Activated T-cell treated with anti-CD3 and anti-CD28 coated beads, Interleukin-2, amount 50 U/mL, for 72 hours (primary cell): ENCODE results near the gene PRSS1. TPM values are rescaled to one million over a fixed set of nuclear protein-coding genes. Genes with fewer than 3 reads are reported as not detected.
"Not testable (repeated sequence)": the region's sequence is repeated elsewhere in the genome, so short reads cannot be mapped to it uniquely, and the experiment has no call there.

Source experiments
- ATAC-seq, 2 donors: fragments of 150-1000 bp; cut with Tn5 transposase; replicated peaks in 1 of 2; 2 replicates each; pipeline ENCODE4 v1.10.0; 2021; ENCODE audit warnings: moderate library complexity in 2 of 2, mild to moderate bottlenecking in 1 of 2
- DNase-seq, 2 donors: peaks; one replicate each; pipeline ENCODE4 v3.0.0; 2021 to 2022; ENCODE audit warnings: mixed read lengths in 1 of 2
- H3K27ac Mint-ChIP-seq: one replicate; pipeline ENCODE4 v1.8.0; 2022; ENCODE audit warnings: mild to moderate bottlenecking, moderate library complexity, mixed read lengths
- H3K27me3 Mint-ChIP-seq: one replicate; pipeline ENCODE4 v1.8.0; 2022; ENCODE audit warnings: low read depth, mixed read lengths
- H3K36me3 Mint-ChIP-seq, 2 donors: one replicate each; pipeline ENCODE4 v1.8.0; 2022; ENCODE audit warnings: mixed read lengths in 2 of 2, mild to moderate bottlenecking in 1 of 2; ENCODE audit not compliant: insufficient read depth in 2 of 2
- H3K4me1 Mint-ChIP-seq: one replicate; pipeline ENCODE4 v1.8.0; 2022; ENCODE audit warnings: low read depth, mixed read lengths
- H3K4me3 Mint-ChIP-seq, 2 donors: one replicate each; pipeline ENCODE4 v1.8.0; 2022; ENCODE audit warnings: mild to moderate bottlenecking in 2 of 2, mixed read lengths in 2 of 2, moderate library complexity in 2 of 2
- H3K9me3 Mint-ChIP-seq, 2 donors: one replicate each; pipeline ENCODE4 v1.8.0; 2022; ENCODE audit warnings: mixed read lengths in 2 of 2
- total RNA-seq, 2 donors: library from RNA; stranded (reverse); gene quantifications; one replicate each; pipeline ENCODE4 v1.2.3, GENCODE V29; 2022

The PRSS1 gene
- total RNA-seq, 2 donors from 2014 or later, result not detected

DNA sequence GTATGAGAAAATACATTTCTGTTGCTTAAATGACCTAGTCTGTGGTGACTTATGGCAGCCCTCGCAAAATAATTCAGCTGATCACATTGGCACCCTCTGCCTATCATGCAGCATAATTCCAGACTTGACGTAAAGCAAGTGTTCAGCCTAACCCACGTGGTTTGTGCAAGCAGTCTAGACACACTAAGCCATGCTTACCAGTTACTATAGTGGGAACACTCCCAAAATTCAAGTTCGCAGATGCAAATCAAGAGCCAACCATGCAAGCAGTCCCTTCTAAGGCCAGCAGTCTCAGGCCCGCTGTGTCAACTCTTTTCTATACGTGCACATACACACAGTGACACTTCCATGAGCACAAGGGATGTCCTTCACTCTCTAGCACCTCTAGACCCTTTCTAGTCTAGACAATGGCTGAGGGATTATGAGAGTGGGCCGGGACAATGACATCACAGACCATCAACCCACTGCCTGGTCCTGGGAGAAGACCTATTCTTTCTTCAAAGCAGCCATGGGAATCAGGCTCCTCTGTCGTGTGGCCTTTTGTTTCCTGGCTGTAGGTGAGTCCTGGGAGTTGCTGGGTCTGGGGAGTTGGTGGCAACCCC, 29.0 kb upstream of the PRSS1 start:
- ATAC-seq (peak; percentile 39 to 62), DNase-seq (no peak)
- Mint-ChIP-seq H3K27me3 (no peaks in the 10 kb centered on the region), H3K9me3 (no peaks in the 10 kb centered on the region), H3K27ac (no peak overlapping the region), H3K4me3 (peak overlapping the region; percentile 67 to 84), H3K36me3 (no peaks in the 10 kb centered on the region), H3K4me1 (peaks cover 26% of the 10 kb centered on the region)

DNA sequence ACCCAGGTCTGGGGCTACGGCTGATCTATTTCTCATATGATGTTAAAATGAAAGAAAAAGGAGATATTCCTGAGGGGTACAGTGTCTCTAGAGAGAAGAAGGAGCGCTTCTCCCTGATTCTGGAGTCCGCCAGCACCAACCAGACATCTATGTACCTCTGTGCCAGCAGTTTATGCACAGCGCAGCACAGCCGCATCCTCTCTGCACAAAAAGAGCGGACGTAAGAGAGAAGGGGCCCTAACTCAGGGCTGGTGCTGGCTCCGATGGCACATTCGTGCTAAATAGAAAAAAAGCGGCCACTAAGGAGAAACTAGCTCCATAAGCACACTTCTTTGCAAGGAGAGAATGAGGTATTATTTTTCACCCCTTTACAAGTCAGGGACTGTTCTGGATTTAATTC, 28.3 kb upstream of the PRSS1 start:
- no peak for DNase-seq
- Mint-ChIP-seq H3K9me3 (no peaks in the 10 kb centered on the region), H3K4me3 (peak overlapping the region; percentile 67 to 84), H3K27me3 (no peaks in the 10 kb centered on the region), H3K4me1 (peaks cover 25% of the 10 kb centered on the region), H3K36me3 (no peaks in the 10 kb centered on the region), H3K27ac (peak overlapping the region; percentile 48)
- ATAC-seq, result no peak

DNA sequence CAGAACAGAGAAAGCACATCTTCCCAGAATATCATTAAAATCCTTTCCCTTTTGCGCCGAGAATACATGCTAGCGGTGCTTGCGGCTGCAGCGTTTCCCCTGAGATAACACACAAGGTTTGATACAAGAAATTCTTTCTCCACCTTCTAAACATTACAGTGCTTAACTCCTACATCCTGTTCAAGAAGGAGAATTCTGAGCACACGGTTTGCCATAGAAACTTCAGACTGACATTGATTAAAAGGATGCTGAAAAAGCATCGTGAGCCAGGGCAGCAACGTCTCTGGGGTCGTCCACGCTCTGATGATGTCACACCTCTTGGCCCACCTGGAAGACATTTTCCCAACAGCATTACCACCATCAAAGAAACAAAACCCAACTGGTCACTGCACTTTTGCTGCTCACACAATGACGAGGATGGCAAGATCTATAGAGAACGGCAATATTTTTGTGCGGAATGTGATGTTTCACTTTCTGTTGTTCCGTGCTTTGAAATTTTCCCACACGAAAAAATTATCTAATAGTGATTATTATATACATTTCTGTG, 27.0 kb upstream of the PRSS1 start:
- H3K9me3 Mint-ChIP-seq, result no peaks in the 10 kb centered on the region
- no peaks in the 10 kb centered on the region for H3K27me3 Mint-ChIP-seq
- H3K36me3 Mint-ChIP-seq, result no peaks in the 10 kb centered on the region
- peaks cover 15% of the 10 kb centered on the region for H3K4me1 Mint-ChIP-seq
- H3K27ac Mint-ChIP-seq, result no peak overlapping the region
- no peak for DNase-seq
- H3K4me3 Mint-ChIP-seq, result peak overlapping the region; percentile 78 to 84
- ATAC-seq, result no peak

DNA sequence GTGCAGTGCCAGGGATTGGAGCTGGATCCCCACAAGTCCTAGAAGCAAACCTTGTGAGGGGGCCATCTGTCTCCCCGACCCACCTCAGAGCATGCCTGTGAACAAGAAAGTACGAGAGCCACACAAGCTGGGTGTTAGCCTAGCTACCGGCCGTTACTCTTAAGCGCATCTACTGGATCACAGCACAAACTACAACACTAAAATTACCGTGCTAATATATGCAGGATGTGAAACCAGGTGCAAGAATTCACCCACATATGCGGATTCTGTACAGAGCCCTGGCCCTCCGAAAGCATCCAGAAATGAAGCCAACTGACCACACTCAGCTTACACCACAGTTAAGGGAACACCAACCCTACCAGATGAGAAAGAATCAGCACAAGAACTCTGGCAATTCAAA, 16.0 kb upstream of the PRSS1 start:
- Mint-ChIP-seq H3K36me3 (no peaks in the 10 kb centered on the region), H3K27me3 (no peaks in the 10 kb centered on the region), H3K9me3 (no peaks in the 10 kb centered on the region), H3K27ac (no peak overlapping the region), H3K4me1 (no peaks in the 10 kb centered on the region), H3K4me3 (no peak overlapping the region)
- ATAC-seq (no peak), DNase-seq (no peak)

DNA sequence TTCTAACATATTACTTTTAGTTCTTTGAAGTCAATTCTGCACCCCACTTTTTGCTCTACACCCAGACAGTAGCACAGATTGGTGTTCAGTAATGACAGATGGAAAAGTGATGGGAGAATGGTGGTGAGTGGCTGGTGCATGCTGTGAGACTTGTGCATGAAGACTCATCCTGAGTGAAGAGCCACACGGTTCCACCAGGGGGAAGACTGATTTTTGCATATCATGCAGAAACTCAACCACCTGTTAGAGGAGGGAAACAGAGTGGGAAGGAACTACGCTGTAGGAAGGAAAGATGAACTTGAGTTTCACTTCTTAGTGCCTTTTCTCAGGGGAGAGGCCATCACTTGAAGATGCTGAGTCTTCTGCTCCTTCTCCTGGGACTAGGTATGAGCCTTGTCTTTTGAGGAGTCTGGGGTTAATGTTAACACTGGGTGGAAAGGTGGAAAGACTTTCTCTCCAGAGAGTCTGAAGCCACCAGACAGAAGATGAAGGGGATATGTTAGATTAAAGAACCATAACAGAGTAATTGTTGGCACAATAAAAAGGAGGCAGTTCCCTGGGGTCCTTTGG, 9.3 kb upstream of the PRSS1 start:
- ATAC-seq (peak; percentile 28 to 41), DNase-seq (no peak)
- Mint-ChIP-seq H3K36me3 (no peaks in the 10 kb centered on the region), H3K27me3 (no peaks in the 10 kb centered on the region), H3K27ac (peak overlapping the region; percentile 5), H3K4me1 (peaks cover 11% of the 10 kb centered on the region), H3K4me3 (peak overlapping the region in 1 of 2 donors; percentile 42), H3K9me3 (no peaks in the 10 kb centered on the region)

DNA sequence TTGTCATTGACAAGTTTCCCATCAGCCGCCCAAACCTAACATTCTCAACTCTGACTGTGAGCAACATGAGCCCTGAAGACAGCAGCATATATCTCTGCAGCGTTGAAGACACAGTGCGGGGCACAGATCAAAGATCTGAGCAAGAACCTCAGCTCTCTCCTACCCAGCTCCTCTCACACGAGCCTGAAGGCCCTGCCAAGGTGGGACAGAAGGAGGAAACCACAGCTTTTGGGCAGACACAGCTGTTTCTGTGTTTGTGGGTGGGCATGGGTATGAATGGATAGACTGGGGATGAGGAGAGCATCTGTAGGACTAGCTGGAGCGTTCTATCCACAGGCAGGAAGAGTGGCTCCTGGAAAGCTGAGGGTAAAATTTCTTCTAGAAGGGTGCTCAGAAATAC, 8.5 kb upstream of the PRSS1 start:
- Mint-ChIP-seq H3K27ac (no peak overlapping the region), H3K9me3 (no peaks in the 10 kb centered on the region), H3K4me1 (peaks cover 11% of the 10 kb centered on the region), H3K4me3 (peak overlapping the region in 1 of 2 donors; percentile 24), H3K36me3 (no peaks in the 10 kb centered on the region), H3K27me3 (no peaks in the 10 kb centered on the region)
- DNase-seq, result no peak
- no peak for ATAC-seq

DNA sequence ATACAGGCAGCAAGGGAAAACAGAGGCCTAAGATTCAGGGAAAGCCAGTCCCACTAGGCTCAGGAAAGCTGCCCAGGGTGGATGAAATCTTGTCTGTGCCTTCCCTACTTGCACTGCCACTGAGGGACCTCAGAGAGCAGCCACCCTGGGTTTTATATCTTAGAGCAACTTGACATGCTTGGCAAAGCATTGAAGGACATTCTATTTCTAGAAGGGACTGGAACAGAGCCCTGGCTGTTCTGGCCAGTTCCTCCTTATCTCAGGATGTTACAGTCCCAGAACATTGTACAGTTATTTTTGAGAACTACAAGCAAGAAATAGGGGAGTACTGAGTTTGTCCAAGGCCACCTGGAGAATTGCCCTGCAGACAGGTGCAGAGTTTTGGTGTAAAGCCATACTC, 7.3 kb upstream of the PRSS1 start:
- not testable (repeated sequence) for H3K9me3 Mint-ChIP-seq, H3K27ac Mint-ChIP-seq, H3K27me3 Mint-ChIP-seq, H3K36me3 Mint-ChIP-seq, H3K4me3 Mint-ChIP-seq, DNase-seq, ATAC-seq
- H3K4me1 Mint-ChIP-seq, result peaks cover 11% of the 10 kb centered on the region

DNA sequence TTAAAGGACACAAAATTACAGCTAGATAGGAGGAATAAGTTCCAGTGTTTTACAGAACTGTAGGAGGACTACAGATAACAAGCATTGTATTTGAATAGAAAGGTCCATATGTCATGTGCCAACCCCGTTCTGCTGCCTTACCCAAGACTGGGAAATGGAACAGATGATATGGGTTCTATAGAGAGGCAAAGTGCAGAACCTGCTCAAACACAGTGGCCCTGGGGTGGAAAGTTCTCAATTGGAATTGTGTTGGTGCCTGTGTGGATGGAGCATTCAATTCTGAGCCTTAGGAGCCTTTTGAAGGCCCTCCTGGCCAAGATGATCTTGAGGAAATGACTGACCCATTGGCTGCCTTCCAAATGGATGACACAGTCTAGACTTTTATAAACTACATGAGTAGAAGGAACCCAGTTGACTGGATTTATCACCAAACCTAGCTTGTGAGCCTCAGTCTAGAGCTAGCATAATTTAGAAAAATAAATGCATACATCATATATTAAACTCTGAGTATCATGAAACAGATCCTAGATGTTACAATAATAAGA, 4.1 kb upstream of the PRSS1 start:
- Mint-ChIP-seq H3K27me3 (no peaks in the 10 kb centered on the region), H3K4me1 (peaks cover 2% of the 10 kb centered on the region), H3K9me3 (no peaks in the 10 kb centered on the region), H3K36me3 (no peaks in the 10 kb centered on the region), H3K27ac (no peak overlapping the region), H3K4me3 (no peak overlapping the region)
- DNase-seq, result no peak
- ATAC-seq, result no peak

DNA sequence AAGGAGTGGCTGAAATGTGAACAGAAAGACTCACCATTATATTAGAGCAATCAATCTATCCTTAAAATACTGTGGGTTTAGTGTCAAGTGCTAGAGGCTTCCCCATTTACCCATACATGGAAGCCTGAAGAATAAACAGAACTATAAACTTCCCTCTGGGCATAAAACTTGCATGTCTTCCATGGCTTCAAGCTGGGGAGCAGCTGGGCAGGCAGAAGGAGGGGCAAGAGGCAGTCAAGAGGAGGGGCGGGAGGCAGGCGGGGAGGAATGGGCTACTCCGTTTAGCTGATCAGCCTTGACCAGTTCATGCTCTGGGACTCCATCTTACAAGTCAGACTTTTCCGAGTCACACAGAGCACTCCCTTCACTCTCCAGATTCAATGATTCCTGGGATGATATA, 3.5 kb upstream of the PRSS1 start:
- Mint-ChIP-seq H3K4me1 (no peaks in the 10 kb centered on the region), H3K27me3 (no peaks in the 10 kb centered on the region), H3K9me3 (no peaks in the 10 kb centered on the region), H3K36me3 (no peaks in the 10 kb centered on the region), H3K4me3 (no peak overlapping the region), H3K27ac (no peak overlapping the region)
- ATAC-seq (no peak), DNase-seq (no peak)

DNA sequence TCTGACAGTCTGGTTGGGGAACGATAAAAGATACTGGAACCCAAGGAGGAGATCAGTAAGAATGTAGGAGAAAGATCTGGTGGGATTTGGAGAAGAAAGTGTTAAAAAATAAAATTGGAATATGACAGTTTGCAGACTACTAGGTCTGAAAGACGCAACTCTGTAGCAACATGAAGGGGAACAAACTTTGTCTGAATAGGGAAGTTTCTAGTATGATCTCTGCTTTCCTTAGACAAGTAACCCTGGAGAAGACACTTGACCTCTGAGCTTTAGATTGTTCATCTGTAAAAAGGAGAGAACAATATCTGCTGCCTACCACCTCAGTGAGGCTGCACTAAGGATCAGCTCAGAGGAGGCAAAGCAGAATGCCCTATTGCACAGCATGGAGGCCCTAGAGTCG, 3.0 kb upstream of the PRSS1 start:
- ATAC-seq, result no peak

DNA sequence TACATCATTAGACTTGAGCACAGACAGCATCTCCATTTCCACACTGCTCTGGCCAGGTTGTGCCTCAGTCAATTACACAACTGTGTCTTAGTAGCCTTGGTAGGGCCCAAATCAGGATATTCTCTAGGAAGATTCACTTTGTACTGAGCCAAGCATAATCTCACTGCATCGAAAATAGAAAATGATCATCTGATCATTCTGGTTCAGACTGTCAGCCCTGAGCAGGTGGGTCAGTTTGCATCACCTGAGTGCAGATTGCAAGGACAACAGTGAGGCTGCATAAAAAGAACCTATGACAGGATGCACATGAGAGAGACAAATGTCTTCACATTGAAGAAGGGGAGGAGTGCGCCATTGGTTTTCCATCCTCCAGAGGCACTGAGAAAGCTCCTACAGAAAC, 862 bp upstream of the PRSS1 start:
- ATAC-seq, H3K4me3 Mint-ChIP-seq, DNase-seq, H3K4me1 Mint-ChIP-seq, H3K27ac Mint-ChIP-seq, H3K27me3 Mint-ChIP-seq, H3K36me3 Mint-ChIP-seq, H3K9me3 Mint-ChIP-seq: not testable (repeated sequence)

More for the DNA sequence above, 3.0 kb upstream of the PRSS1 start:
- DNase-seq, result no peak
- no peaks in the 10 kb centered on the region for H3K27me3 Mint-ChIP-seq
- no peak overlapping the region for H3K27ac Mint-ChIP-seq
- no peaks in the 10 kb centered on the region for H3K4me1 Mint-ChIP-seq
- no peaks in the 10 kb centered on the region for H3K36me3 Mint-ChIP-seq
- H3K9me3 Mint-ChIP-seq, result no peaks in the 10 kb centered on the region
- no peak overlapping the region for H3K4me3 Mint-ChIP-seq

DNA sequence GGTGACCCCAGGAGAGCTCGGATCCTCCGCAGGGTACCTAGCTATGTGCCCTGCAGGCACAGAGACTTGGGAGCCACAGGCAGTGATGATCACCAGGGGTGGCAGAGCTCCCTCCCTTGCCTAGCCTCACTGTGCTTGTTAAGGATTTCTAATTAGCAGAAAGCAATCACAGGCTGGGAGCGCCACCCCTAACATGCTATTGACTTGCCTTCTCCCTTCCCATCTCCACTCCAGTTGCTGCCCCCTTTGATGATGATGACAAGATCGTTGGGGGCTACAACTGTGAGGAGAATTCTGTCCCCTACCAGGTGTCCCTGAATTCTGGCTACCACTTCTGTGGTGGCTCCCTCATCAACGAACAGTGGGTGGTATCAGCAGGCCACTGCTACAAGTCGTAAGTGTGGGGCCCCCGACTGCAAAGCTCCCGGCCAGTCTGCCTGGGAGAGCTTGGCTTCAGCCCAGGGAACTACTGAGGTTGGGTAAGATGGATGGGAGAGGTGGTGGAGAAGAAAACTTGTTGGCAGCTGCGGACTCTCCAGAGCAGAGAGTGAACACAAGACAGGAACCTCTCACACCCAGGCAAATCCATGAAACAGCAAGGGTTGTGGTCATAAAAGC, 1.2 kb downstream of the PRSS1 start:
- H3K9me3 Mint-ChIP-seq, result no peaks in the 10 kb centered on the region
- DNase-seq (no peak), ATAC-seq (no peak)
- no peaks in the 10 kb centered on the region for H3K4me1 Mint-ChIP-seq
- no peaks in the 10 kb centered on the region for H3K27me3 Mint-ChIP-seq
- no peak overlapping the region for H3K4me3 Mint-ChIP-seq
- H3K36me3 Mint-ChIP-seq, result no peaks in the 10 kb centered on the region
- no peak overlapping the region for H3K27ac Mint-ChIP-seq

DNA sequence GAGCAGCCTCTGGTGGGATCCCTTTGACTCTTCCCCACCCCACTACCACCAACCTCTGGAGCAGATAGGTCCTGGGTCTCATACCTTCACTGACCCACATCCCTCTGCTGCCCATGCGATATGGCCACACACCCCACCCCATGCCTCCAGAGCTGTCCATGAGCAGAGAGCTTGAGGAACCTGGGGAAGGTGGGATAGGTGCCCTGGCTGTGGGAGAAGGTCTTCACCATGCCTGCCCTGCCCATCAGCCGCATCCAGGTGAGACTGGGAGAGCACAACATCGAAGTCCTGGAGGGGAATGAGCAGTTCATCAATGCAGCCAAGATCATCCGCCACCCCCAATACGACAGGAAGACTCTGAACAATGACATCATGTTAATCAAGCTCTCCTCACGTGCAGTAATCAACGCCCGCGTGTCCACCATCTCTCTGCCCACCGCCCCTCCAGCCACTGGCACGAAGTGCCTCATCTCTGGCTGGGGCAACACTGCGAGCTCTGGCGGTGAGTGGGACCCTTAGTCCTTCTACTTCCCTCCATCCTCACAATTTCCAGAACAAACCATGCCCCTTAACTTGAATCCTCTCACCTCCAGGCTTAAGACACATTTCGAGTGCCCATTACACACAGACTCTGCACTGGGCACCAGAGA, 2.4 kb downstream of the PRSS1 start:
- H3K27ac Mint-ChIP-seq, H3K4me3 Mint-ChIP-seq, H3K27me3 Mint-ChIP-seq, ATAC-seq, H3K36me3 Mint-ChIP-seq, DNase-seq, H3K9me3 Mint-ChIP-seq, H3K4me1 Mint-ChIP-seq: not testable (repeated sequence)
